CD4-positive, alpha-beta T cell treated with Interleukin-15 for 4 hours (primary cell): ENCODE data around the gene ELOVL2.

Experiments used
- DNase-seq: peaks from one replicate; pipeline ENCODE4 v3.0.0-alpha.2; 2020; ENCODE audit warnings: low spot score

The ELOVL2 gene

DNA sequence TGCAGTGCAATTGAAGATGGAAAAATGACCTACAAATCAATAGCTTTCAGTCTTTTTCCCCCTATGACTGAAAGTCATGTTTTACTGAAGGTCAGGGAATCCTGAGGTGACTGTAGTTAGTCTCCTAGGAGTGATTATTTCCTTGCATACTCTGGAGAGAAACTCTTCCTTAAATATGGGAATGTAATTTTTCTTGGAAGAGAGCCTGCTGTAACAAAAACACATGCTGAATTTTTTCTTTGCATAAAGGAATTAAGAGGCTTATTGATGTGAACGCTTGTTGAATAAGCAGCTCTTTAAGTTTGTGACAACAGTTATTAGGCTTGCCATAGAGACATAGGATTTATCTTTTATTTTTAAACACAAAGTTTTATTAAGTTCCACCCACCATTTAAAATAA is 64.5 kb downstream of the ELOVL2 start:
- no peak for DNase-seq

DNA sequence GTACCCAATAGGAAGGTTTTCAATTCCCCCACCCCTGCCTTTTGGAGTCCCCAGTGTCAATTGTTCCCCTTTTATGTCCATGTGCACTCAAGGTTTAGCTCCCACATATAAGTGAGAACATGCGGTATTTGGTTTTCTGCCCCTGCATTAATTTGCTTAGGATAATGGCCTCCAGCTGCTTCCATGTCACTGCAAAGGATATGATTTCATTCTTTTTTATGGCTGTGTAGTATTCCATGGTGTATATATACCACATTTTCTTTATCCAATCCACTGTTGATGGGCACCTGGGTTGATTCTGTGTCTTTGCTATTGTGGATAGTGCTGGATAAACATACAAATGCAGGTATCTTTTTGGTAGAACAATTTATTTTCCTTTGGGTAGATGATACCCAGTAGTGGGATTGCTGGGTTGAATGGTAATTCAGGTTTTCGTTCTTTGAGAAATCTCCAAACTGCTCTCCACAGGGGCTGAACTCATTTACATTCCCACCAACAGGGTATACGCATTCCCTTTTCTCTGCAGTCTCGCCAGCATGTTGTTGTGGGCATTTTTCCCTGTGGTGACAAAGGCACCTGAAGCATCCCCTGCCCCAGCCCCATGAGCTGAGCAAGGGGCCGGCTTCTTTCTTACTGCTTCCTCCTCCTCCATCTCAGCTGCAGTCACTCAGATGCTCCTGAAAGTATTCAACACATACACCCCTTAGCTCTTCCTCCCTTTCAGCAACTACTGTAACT is 66.7 kb downstream of the ELOVL2 start:
- no peak for DNase-seq

DNA sequence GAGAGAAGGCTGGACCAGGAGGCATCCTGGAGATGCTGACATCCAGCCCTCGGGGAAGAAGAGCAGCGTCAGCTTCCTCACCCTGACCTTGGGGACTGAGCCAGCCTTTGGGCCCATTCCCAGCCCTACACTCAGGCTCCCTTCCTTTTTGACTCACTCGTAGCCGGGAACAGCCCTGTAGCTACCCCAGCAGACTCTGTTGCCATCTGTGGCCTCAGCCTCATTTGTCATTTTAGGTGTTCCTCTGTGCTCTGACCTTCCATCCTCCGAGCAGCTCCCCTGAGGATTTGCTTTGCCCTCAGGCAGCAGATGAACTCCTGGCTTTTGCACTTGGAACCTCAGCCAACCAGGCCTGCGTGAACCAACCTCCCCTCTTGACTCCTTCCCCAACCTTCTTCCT is 67.5 kb downstream of the ELOVL2 start:
- DNase-seq, result no peak

DNA sequence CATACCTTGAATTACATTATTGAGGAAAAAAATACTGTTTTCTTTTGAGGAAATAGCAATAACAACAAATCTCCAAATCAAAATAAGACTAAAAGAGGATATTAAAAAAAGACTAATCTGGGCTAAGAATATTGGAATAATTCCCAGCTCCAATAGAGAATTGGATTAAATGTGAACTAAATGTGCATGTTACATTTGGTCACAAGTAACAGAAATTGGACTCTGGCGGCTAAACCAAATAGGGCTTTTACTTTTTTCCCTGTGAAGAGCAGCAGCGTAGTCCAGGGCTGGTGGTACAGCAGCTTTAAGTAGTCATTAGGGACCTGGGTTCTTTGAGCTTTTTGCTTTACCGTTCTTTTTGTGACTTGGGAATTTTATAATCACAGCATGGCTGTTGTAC is 71.9 kb downstream of the ELOVL2 start:
- no peak for DNase-seq

- no peak for DNase-seq
These were observed 73.4 kb downstream of the ELOVL2 start for GRCh38 chr6:10970731-10971130.

GRCh38 chr6:10968776-10969175 is 75.3 kb downstream of the ELOVL2 start:
- DNase-seq, result no peak

GRCh38 chr6:10964684-10965083 is 79.4 kb downstream of the ELOVL2 start:
- no peak for DNase-seq

- no peak for DNase-seq
These were observed 81.0 kb downstream of the ELOVL2 start for GRCh38 chr6:10963113-10963512.

DNA sequence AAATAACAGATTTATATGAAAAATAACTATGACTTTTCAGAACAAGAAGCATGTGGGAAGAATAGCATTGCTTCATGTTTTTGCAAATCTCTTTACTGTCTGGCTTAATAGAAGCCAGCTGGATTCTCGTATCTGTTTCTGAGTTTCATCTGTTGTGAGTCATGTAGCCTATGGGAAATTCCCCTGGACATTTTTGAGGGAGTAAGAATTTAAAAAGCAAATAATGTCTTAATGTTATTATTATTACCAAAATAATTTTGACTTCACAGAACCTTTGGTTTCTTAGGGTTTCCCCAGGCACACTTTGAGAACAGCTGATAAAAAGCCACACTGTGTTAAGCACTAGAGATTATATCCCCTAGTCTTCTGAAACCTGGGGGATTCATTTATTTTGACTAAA is 81.4 kb downstream of the ELOVL2 start:
- DNase-seq, result no peak

DNA sequence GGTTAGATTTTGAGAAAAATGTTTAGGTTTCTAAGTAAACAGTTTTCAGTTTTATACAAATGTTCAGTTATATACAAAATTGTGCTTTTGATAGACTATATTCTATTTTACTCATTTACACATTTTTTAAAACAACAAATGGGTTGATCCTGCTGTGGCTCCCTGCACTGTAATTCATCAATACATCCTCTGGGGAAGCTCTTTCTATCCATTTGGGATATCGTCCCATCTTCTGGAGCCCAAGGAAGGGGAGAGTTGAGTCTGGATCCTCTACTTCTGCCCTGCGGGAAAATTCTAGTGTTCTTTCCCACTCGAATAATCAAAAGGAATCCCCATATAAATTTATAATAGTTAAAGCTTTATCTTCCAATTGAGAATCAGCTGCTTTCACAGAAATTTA is 82.3 kb downstream of the ELOVL2 start:
- no peak for DNase-seq

DNA sequence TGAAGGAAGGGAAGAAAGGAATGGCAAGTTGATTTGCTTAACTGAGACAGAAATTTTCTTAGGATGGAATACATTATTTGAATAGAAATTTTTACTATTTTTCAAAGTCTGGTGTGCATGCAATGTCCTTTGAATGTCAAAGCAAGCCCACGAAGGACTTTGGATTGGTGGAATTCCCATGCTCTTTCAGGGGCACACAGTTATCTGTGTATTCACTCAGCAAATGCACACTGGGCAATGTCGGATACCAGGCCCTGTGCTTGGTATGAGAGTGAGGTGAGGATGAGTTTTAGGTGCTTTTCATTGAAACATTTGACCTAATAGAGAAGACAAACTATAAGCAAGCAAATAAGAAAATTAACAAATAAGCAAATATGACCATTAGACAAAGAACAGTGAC is 83.9 kb downstream of the ELOVL2 start:
- no peak for DNase-seq

DNA sequence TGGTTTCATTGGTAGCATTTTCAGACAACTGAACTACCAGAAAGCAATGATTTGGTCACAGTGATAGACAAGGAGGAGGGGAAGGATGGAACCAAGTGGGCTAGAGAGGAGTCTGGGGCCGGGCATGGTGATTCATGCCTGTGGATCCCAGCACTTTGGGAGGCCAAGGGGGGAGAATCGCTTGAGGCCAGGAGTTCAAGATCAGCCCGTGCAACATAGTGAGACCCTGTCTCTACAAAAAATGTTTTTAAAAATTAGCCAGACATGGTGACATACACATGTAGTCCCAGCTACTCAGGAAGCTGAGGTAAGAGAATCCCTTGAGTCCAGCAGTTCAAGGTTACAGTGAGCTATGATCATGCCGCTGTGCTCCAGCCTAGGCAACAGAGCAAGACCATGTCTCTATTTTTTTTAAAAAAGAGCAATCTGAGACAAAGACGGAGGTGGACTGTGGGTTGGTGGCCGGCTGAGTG is 86.7 kb downstream of the ELOVL2 start:
- no peak for DNase-seq

DNA sequence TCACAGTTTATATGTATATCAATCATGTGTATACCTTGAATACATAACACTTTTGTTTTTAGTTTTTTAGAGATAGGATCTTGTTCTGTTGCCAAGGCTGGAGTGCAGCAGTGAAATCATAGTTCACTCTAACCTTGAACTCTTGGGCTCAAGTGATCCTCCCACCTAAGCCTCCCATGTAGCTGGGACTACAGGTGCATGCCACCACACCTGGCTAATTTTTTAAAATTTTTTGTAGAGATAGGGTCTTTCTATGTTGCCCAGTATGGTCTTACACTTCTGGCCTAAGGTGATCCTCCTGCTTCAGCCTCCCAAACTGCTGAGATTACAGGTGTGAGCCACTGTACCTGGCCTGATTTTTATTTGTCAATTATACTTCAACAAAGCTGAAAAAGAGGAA is 87.3 kb downstream of the ELOVL2 start:
- DNase-seq, result no peak

DNA sequence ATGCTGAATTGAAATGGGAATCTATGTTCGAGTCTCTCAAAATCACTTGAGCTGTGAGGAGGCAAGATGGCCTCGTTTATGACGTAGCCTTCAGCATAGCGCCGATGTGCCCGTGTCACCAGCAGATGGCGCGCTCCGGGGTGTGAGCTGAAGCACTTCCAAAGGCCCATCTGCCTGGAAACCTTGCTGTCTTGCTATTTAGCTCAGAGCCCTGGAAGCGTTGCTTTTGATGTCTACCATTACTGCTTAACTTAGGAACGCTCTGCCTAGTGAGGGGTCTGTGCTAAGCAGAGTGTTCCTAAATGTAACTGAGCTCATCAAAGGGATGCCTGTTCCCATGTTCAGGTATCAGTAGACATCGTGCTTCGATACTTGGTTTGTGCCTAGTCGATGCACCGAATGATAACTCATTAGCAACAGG is 89.5 kb downstream of the ELOVL2 start:
- DNase-seq, result peak; percentile 44

GRCh38 chr6:10951675-10952282 is 92.3 kb downstream of the ELOVL2 start:
- DNase-seq, result no peak

DNA sequence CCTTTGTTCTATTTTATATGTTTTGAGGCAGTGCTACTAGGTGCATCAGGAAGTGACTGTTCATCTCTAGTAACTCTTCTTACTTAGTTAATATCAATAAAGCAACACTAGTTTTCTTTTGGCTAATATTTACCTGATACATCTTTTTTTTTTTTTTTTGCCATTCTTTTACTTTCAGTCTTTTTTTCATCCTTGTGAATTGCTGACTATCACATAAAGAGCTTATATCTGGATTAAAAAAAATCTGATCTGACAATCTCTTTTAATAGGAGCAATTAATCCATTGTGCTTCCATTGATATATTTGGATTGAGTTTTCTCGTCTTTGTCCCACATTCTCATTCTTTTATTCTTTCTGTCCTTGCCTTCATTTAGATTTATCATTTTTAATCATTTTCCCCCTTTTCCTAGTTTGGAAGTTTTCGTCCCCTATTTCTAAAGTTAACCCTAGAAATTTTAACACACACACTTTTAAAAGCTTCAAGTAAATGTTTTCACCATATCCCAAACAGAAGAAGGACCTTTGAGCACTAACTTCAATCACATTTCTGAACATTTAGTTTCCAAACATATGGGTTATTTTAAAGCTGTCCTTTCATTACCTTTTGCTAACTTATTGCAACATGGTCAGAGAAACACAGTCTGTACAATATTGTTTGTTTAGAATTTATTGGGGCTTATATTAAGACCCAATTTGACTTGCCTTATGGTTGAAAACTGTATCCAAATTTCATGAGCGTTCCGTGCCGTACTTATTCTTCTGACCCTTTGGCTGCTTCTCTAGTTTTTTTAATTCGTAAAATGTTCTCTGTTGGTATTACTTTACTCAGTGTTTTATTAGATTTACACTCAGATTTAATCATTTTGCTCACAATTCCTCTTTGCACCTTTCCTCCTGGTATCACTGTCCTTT is 94.3 kb downstream of the ELOVL2 start:
- no peak for DNase-seq

DNA sequence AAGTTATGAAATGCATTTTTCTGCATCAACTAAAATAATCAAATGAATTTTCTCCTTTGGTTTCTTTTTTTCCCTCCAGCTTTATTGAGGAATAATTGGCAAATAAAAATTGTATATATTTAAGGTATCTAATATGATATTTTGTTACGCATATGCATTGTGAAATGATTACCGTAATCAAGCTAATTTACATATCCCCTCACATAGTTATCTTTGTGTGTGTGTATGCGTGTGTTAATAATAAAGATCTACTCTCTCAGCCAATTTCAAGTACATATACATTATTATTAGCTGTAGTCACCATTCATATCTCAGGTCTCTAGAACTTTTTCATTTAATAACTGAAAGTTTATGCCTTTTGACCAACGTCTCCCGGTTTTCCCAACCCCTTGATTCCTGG is 96.1 kb downstream of the ELOVL2 start:
- no peak for DNase-seq

- DNase-seq, result no peak
These were observed 98.3 kb downstream of the ELOVL2 start for GRCh38 chr6:10945845-10946244.

- no peak for DNase-seq
These were observed 104.3 kb downstream of the ELOVL2 start for GRCh38 chr6:10939840-10940239.

- DNase-seq, result no peak
These were observed 111.0 kb downstream of the ELOVL2 start for GRCh38 chr6:10933126-10933525.
